RWPE2 (cell line): Measurements from ENCODE around the gene ZNF425.

Source experiments
- ATAC-seq: fragments of 200-7000 bp; cut with Tn5 transposase; 3 replicates; pipeline ENCODE4 v1.9.1; 2021; ENCODE audit warnings: low read depth
- DNase-seq: peaks from one replicate; pipeline ENCODE4 v3.0.0-alpha.2; 2020; ENCODE audit warnings: low spot score
- H3K27ac ChIP-seq: fragments of 450-650 bp; 2 replicates; pipeline ENCODE4 v1.5.1; 2017; ENCODE audit warnings: mild to moderate bottlenecking; ENCODE audit not compliant: poor library complexity, severe bottlenecking
- H3K27me3 ChIP-seq: fragments of 250-450 bp; sonication (Bioruptor Pico); 2 replicates; pipeline ENCODE4 v1.5.1; 2021; ENCODE audit warnings: mild to moderate bottlenecking, moderate library complexity; ENCODE audit not compliant: insufficient read depth, poor library complexity, severe bottlenecking
- H3K36me3 ChIP-seq: fragments of 250-450 bp; sonication (Bioruptor Pico); 2 replicates; pipeline ENCODE4 v1.5.1; 2020; ENCODE audit warnings: low read depth, mild to moderate bottlenecking, moderate library complexity
- H3K4me1 ChIP-seq: fragments of 250-450 bp; sonication (Bioruptor Pico); 2 replicates; pipeline ENCODE4 v1.5.1; 2021; ENCODE audit warnings: mild to moderate bottlenecking, moderate library complexity; ENCODE audit not compliant: insufficient read depth, poor library complexity, severe bottlenecking
- H3K4me3 ChIP-seq: fragments of 250-450 bp; sonication (Bioruptor Pico); 2 replicates; pipeline ENCODE4 v1.5.1; 2021; ENCODE audit warnings: mild to moderate bottlenecking, moderate library complexity; ENCODE audit not compliant: severe bottlenecking
- H3K9me3 ChIP-seq: fragments of 250-450 bp; sonication (Bioruptor Pico); 2 replicates; pipeline ENCODE4 v1.5.1; 2021; ENCODE audit warnings: mild to moderate bottlenecking, moderate library complexity; ENCODE audit not compliant: severe bottlenecking
- TF ChIP-seq, protein P1 (sequence below): fragments of 450-650 bp; IDR thresholded peaks from one replicate; pipeline ENCODE4 v1.5.1; 2017; ENCODE audit warnings: mild to moderate bottlenecking, moderate library complexity; ENCODE audit not compliant: poor library complexity, severe bottlenecking

Gene ZNF425

DNA sequence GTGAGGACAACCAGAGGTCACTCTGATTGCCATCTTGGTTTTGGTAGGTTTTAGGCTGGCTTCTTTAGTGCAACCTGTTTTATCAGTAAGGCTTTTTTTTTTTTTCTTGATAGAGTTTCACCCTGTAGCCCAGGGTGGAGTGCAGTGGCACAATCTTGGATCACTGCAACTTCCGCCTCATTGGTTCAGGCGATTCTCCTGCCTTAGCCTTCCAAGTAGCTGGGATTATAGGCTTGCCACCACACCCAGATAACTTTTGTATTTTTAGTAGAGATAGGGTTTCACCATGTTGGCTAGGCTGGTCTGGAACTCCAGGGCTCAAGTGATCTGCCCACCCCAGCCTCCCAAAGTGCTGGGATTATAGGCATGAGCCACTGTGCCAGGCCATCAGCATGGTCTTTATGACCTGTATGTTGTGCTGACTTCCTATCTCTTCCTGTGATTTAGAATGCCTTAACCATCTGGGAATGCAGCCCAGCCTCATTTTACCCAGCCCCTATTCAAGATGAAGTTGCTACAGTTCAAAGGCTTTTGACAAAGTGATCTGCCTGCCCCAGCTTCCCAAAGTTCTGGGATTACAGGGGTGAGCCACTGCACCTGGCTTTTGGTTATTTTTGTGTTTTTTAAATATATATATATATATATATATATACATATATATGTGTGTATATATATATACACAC lies 7.0 kb upstream of the ZNF425 start:
- TF ChIP-seq, protein P1, sequence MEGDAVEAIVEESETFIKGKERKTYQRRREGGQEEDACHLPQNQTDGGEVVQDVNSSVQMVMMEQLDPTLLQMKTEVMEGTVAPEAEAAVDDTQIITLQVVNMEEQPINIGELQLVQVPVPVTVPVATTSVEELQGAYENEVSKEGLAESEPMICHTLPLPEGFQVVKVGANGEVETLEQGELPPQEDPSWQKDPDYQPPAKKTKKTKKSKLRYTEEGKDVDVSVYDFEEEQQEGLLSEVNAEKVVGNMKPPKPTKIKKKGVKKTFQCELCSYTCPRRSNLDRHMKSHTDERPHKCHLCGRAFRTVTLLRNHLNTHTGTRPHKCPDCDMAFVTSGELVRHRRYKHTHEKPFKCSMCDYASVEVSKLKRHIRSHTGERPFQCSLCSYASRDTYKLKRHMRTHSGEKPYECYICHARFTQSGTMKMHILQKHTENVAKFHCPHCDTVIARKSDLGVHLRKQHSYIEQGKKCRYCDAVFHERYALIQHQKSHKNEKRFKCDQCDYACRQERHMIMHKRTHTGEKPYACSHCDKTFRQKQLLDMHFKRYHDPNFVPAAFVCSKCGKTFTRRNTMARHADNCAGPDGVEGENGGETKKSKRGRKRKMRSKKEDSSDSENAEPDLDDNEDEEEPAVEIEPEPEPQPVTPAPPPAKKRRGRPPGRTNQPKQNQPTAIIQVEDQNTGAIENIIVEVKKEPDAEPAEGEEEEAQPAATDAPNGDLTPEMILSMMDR = no peak
- H3K4me3 ChIP-seq = no peak overlapping the region
- peaks cover 3% of the 10 kb centered on the region for H3K9me3 ChIP-seq
- H3K27ac ChIP-seq = no peak overlapping the region
- no peak for ATAC-seq
- peaks cover 1% of the 10 kb centered on the region for H3K4me1 ChIP-seq
- no peaks in the 10 kb centered on the region for H3K27me3 ChIP-seq
- DNase-seq = no peak
- H3K36me3 ChIP-seq = peaks cover 37% of the 10 kb centered on the region

DNA sequence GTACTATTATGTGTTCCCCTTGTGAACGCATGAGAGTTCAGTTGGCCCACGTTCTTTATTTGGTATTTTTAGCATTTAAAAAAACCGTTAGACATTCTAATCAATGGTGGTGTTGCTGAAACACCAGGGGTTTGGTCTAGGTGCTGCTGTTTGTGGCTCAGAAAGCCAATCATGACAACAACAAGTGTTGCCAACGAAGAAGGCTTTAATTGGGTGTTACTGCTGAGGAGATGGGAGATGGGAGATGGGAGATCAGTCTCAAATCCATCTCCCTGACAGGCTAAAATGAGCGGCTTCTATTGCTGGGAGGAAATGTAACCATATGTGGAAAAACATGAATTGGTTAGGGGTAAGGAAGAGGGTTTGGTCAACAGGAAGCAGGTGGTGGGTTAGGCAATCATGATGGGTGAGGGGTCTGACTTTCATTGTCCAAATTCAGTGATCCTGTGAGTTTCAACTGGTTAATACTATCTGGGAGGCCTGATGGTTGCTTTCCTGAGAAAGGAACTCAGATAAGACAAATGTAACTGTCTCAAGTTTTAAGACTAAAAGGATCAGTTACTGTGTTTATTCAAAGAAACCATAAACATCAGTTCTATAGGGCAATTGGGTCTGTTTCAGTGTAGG lies 4.6 kb upstream of the ZNF425 start:
- Histone ChIP-seq H3K27me3 (no peaks in the 10 kb centered on the region), H3K4me1 (peaks cover 7% of the 10 kb centered on the region), H3K27ac (no peak overlapping the region), H3K4me3 (no peak overlapping the region), H3K36me3 (peaks cover 34% of the 10 kb centered on the region), H3K9me3 (peaks cover 3% of the 10 kb centered on the region)
- no peak for ATAC-seq
- TF ChIP-seq, protein P1 = no peak
- DNase-seq = no peak

DNA sequence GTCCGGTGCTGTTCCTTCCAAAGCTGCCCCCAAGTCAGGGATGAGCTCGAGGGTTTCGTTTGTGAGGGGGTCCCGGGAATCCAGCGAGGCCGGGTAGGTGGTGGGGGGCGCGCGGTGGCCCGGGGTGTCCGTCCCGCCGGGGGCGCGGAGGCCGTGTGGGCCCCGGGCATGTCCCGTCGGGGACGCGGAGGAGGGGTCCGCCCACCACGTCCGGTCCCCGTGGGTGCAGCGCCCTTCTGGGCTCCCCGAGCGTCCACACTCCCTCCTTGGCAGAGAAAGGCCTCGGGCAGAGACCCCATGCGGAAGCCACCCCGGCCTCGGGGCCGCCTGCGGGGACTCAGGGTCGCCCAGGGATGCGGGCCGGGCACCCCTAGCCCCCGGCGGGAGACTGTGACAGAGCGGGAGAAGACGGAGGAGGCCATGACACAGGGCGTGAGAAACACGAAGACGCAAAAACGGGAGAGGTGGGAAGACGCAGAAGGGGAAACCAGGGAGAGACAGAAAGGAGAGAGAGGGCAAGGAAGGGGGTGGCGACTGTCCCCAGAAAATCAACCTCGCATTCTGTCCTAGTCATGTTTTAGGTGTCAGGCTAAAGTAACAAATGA lies 640 bp upstream of the ZNF425 start:
- peak overlapping the region; percentile 88 for H3K27ac ChIP-seq
- peaks cover 3% of the 10 kb centered on the region for H3K9me3 ChIP-seq
- DNase-seq = no peak
- peaks cover 33% of the 10 kb centered on the region for H3K36me3 ChIP-seq
- peak overlapping the region; percentile 93 for H3K4me3 ChIP-seq
- no peaks in the 10 kb centered on the region for H3K27me3 ChIP-seq
- peak; percentile 47 for ATAC-seq
- H3K4me1 ChIP-seq = peaks cover 7% of the 10 kb centered on the region
- TF ChIP-seq, protein P1 = no peak

DNA sequence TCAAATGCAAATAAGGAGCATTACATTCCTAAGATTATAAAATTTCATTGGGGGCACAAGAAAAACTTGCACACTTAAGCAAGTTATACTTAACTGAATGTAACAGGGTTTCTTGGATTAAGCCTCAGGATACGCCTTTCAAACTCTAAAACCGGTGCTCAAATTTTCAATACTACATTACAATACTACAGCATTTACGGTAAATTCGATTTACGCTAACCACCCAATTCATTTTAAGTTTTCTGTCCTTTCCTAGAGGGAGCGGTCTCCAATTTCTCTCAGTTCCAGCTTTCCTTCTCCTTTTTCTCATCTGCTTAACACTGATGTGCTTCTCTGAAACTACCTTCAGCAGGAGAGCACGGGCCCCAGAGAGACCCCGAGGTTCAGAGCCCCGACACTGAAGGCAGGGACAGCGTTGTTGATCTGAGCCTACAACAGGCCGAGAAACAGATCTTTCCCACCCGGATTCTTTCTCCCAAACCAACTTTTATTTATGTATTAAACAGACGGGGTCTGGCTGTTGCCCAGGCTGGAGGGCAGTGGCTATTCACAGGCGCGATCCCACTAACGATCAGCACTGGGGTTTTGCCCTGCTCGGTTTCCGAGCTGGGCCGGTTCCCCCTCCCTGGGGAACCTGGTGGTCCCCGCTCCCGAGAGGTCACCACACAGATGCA lies 798 bp downstream of the ZNF425 start:
- no peaks in the 10 kb centered on the region for H3K9me3 ChIP-seq
- H3K36me3 ChIP-seq = peaks cover 19% of the 10 kb centered on the region
- no peak for DNase-seq
- H3K4me1 ChIP-seq = peaks cover 7% of the 10 kb centered on the region
- no peak for ATAC-seq
- H3K27ac ChIP-seq = peak overlapping the region; percentile 88
- TF ChIP-seq, protein P1 = no peak
- H3K27me3 ChIP-seq = no peaks in the 10 kb centered on the region
- H3K4me3 ChIP-seq = peak overlapping the region; percentile 93
